IMR-90 (cell line): ENCODE measurements around the gene AUH. TPM values are rescaled to one million over a fixed set of nuclear protein-coding genes. Genes with fewer than 3 reads are reported as not detected.

Source experiments
- ATAC-seq: fragments of 200-7000 bp; cut with Tn5 transposase; 2 replicates; pipeline ENCODE4 v1.9.1; 2020; ENCODE audit warnings: low read depth, mild to moderate bottlenecking, moderate library complexity
- BruUV-seq: library from RNA; stranded (reverse); fragments of 400-500 nt; replicated peaks from 2 replicates; lab custom pipeline; 2021; lab: Mats Ljungman, UMichigan
- CTCF ChIA-PET: fragments of 300-600 bp; formaldehyde crosslinking; extraction: SDS; loops from one replicate; lab custom pipeline; 2021; ENCODE audit warnings: antibody characterized with exemption; lab: Yijun Ruan, JAX
- POLR2A ChIA-PET: fragments of 300-600 bp; sonication (Branson Sonifier 250); formaldehyde crosslinking; loops from one replicate; lab custom pipeline; 2022; ENCODE audit warnings: antibody characterized with exemption; ENCODE audit not compliant: unreplicated experiment; lab: Charles Lee
- DNase-seq: peaks from one replicate; pipeline ENCODE4 v3.0.0; 2013
- H2AFZ ChIP-seq: replicated peaks from 2 replicates; pipeline ENCODE3; 2013; ENCODE audit warnings: low read length, mild to moderate bottlenecking; ENCODE audit not compliant: poor library complexity
- H2AK5ac ChIP-seq: 2 replicates; pipeline ENCODE4 v1.6.1; 2013; ENCODE audit warnings: low read depth, low read length, inconsistent platforms
- H2AK9ac ChIP-seq: replicated peaks from 2 replicates; pipeline ENCODE3; 2013; ENCODE audit warnings: mild to moderate bottlenecking, low read depth, low read length, moderate library complexity; ENCODE audit not compliant: poor library complexity
- H2BK120ac ChIP-seq: 2 replicates; pipeline ENCODE4 v1.6.1; 2013; ENCODE audit warnings: low read depth, low read length, inconsistent platforms
- H2BK15ac ChIP-seq: 3 replicates; pipeline ENCODE4 v1.6.1; 2013; ENCODE audit warnings: low read depth, low read length, inconsistent platforms
- H2BK20ac ChIP-seq: 2 replicates; pipeline ENCODE4 v1.6.1; 2013; ENCODE audit warnings: low read depth, mild to moderate bottlenecking, inconsistent platforms, low read length, moderate library complexity
- H2BK5ac ChIP-seq: 2 replicates; pipeline ENCODE4 v1.6.1; 2013; ENCODE audit warnings: mild to moderate bottlenecking, low read depth, low read length, inconsistent platforms; ENCODE audit not compliant: poor library complexity, severe bottlenecking
- H3K14ac ChIP-seq: replicated peaks from 2 replicates; pipeline ENCODE4 v1.6.1; 2013; ENCODE audit warnings: low read depth, low read length, inconsistent platforms
- H3K18ac ChIP-seq: 2 replicates; pipeline ENCODE4 v1.6.1; 2013; ENCODE audit warnings: low read depth, low read length, control low read depth
- H3K23ac ChIP-seq: 2 replicates; pipeline ENCODE4 v1.6.1; 2013; ENCODE audit warnings: low read depth, low read length, inconsistent platforms
- H3K27ac ChIP-seq: 2 replicates; pipeline ENCODE4 v1.5.1; 2013; ENCODE audit warnings: mild to moderate bottlenecking, control low read depth, low read length; ENCODE audit not compliant: insufficient read depth
- H3K27me3 ChIP-seq: 2 replicates; pipeline ENCODE4 v1.6.1; 2013; ENCODE audit warnings: low read length; ENCODE audit not compliant: control insufficient read depth, insufficient read depth
- H3K36me3 ChIP-seq: 2 replicates; pipeline ENCODE4 v1.6.1; 2013; ENCODE audit warnings: low read length, mixed read lengths; ENCODE audit not compliant: control insufficient read depth, insufficient read depth
- H3K4ac ChIP-seq: 2 replicates; pipeline ENCODE4 v1.6.1; 2013; ENCODE audit warnings: low read depth, low read length, inconsistent platforms
- H3K4me1 ChIP-seq: 2 replicates; pipeline ENCODE4 v1.6.1; 2013; ENCODE audit warnings: low read length, mixed read lengths; ENCODE audit not compliant: control insufficient read depth, insufficient read depth
- H3K4me2 ChIP-seq: 2 replicates; pipeline ENCODE4 v1.6.1; 2013; ENCODE audit warnings: low read depth, mild to moderate bottlenecking, control low read depth, low read length, moderate library complexity
- H3K4me3 ChIP-seq: 2 replicates; pipeline ENCODE4 v1.5.1; 2013; ENCODE audit warnings: low read depth, mild to moderate bottlenecking, control low read depth, low read length, moderate library complexity; ENCODE audit not compliant: insufficient read depth
- H3K56ac ChIP-seq: 2 replicates; pipeline ENCODE4 v1.6.1; 2013; ENCODE audit warnings: low read length, inconsistent platforms; ENCODE audit not compliant: insufficient read depth; ENCODE audit errors: extremely low read depth
- H3K79me1 ChIP-seq, 2 experiments: 2 replicates each; pipeline ENCODE4 v1.6.1; 2013; ENCODE audit warnings: low read length in 2 of 2, inconsistent platforms in 1 of 2, low read depth in 1 of 2
- H3K9ac ChIP-seq: 2 replicates; pipeline ENCODE4 v1.6.1; 2013; ENCODE audit warnings: low read depth, low read length, control low read depth
- H3K9me1 ChIP-seq: 2 replicates; pipeline ENCODE4 v1.6.1; 2013; ENCODE audit warnings: low read length, inconsistent platforms; ENCODE audit not compliant: insufficient read depth
- H3K9me3 ChIP-seq: 2 replicates; pipeline ENCODE4 v1.6.1; 2013; ENCODE audit warnings: low read length; ENCODE audit not compliant: control insufficient read depth, insufficient read depth
- H4K20me1 ChIP-seq: 2 replicates; pipeline ENCODE4 v1.6.1; 2013; ENCODE audit warnings: low read length, inconsistent platforms; ENCODE audit not compliant: insufficient read depth
- H4K5ac ChIP-seq: 2 replicates; pipeline ENCODE4 v1.6.1; 2013; ENCODE audit warnings: mild to moderate bottlenecking, low read depth, low read length, control low read depth
- H4K8ac ChIP-seq, 2 experiments: 2 replicates each; pipeline ENCODE4 v1.6.1; 2013; ENCODE audit warnings: low read depth in 2 of 2, low read length in 2 of 2, control low read depth in 1 of 2, inconsistent platforms in 1 of 2
- H4K91ac ChIP-seq: 2 replicates; pipeline ENCODE4 v1.6.1; 2013; ENCODE audit warnings: low read depth, low read length, inconsistent platforms; ENCODE audit not compliant: insufficient read depth
- BHLHE40 ChIP-seq: fragments of 150-350 bp; IDR thresholded peaks from 2 replicates; pipeline ENCODE4 v1.6.1; 2016; ENCODE audit warnings: mild to moderate bottlenecking, low read depth, low read length
- CEBPB ChIP-seq: IDR thresholded peaks from 2 replicates; pipeline ENCODE4 v1.6.1; 2012; ENCODE audit warnings: low read depth, low read length, improper control_type of control experiment
- CHD1 ChIP-seq: IDR thresholded peaks from 2 replicates; pipeline ENCODE4 v1.6.1; 2012; ENCODE audit warnings: low read depth, low read length, improper control_type of control experiment
- FOS ChIP-seq: fragments of 150-350 bp; IDR thresholded peaks from 2 replicates; pipeline ENCODE4 v1.6.1; 2016; ENCODE audit warnings: low read depth, low read length
- MAFK ChIP-seq: IDR thresholded peaks from 2 replicates; pipeline ENCODE4 v1.6.1; 2012; ENCODE audit warnings: low read depth, low read length, improper control_type of control experiment
- MAZ ChIP-seq: IDR thresholded peaks from 2 replicates; pipeline ENCODE4 v1.6.1; 2012; ENCODE audit warnings: low read depth, mild to moderate bottlenecking, low read length, improper control_type of control experiment, moderate library complexity, borderline replicate concordance
- MXI1 ChIP-seq: IDR thresholded peaks from 2 replicates; pipeline ENCODE4 v1.6.1; 2012; ENCODE audit warnings: low read depth, mild to moderate bottlenecking, low read length, moderate library complexity, borderline replicate concordance
- NFE2L2 ChIP-seq: fragments of 150-350 bp; IDR thresholded peaks from 2 replicates; pipeline ENCODE4 v1.6.1; 2016; ENCODE audit warnings: low read depth, mild to moderate bottlenecking, low read length
- POLR2A ChIP-seq: IDR thresholded peaks from 2 replicates; pipeline ENCODE4 v1.6.1; 2012; ENCODE audit warnings: mild to moderate bottlenecking, low read depth, low read length
- RAD21 ChIP-seq: IDR thresholded peaks from 2 replicates; pipeline ENCODE4 v1.6.1; 2012; ENCODE audit warnings: low read length, improper control_type of control experiment
- RCOR1 ChIP-seq: IDR thresholded peaks from 2 replicates; pipeline ENCODE4 v1.6.1; 2012; ENCODE audit warnings: mild to moderate bottlenecking, low read length, improper control_type of control experiment; ENCODE audit not compliant: insufficient replicate concordance
- RFX5 ChIP-seq: IDR thresholded peaks from 2 replicates; pipeline ENCODE4 v1.8.0; 2012; ENCODE audit warnings: low read depth, mild to moderate bottlenecking, low read length, moderate library complexity
- SMC3 ChIP-seq: fragments of 150-350 bp; IDR thresholded peaks from 2 replicates; pipeline ENCODE4 v1.6.1; 2016; ENCODE audit warnings: low read depth, mild to moderate bottlenecking, antibody characterized with exemption, low read length, moderate library complexity
- WGBS, 2 experiments: methylation state at CpG; one replicate each; pipeline versions ENCODE4 v1.1.5 to v1.1.7; 2013; ENCODE audit warnings: missing lambda C conversion rate in 2 of 2; ENCODE audit not compliant: insufficient read length in 1 of 2; ENCODE audit errors: extremely low coverage in 2 of 2; 5-methylcytosine and 5-hydroxymethylcytosine counted together
- dilution Hi-C: fragments of 300-500 bp; cut with HindIII; formaldehyde crosslinking; loops from one replicate; pipeline ENCODE4 v1.14.3; 2018; ENCODE audit warnings: low sequenced_read_pairs; ENCODE audit not compliant: unreplicated experiment
- in situ Hi-C: fragments of 300-500 bp; cut with MboI; formaldehyde crosslinking; loops from 3 replicates; pipeline ENCODE4 v1.14.3; 2019; ENCODE audit warnings: low sequenced_read_pairs, inconsistent platforms, mixed read lengths
- intact Hi-C: fragments of 100-400 bp; cut with micrococcal nuclease; formaldehyde crosslinking; loops from 2 replicates; pipeline ENCODE4 v1.10.0; 2022
- polyA plus RNA-seq, 3 experiments: library from polyadenylated mRNA; depleted of rRNA; stranded (reverse); fragments of >200 nt; gene quantifications; 2 replicates each; pipeline ENCODE4 v1.2.3, GENCODE V29; 2012; ENCODE audit warnings: low replicate concordance in 1 of 3
- total RNA-seq: library from RNA; depleted of rRNA; stranded (reverse); fragments of >200 nt; gene quantifications from 2 replicates; pipeline ENCODE4 v1.2.3, GENCODE V29; 2012
- TF ChIP-seq, protein P1 (sequence below): conservative IDR thresholded peaks from 2 replicates; pipeline ENCODE4 v1.5.1; 2012; ENCODE audit warnings: mild to moderate bottlenecking, low read depth, low read length, improper control_type of control experiment
- TF ChIP-seq, protein P2 (sequence below): fragments of 150-350 bp; IDR thresholded peaks from 2 replicates; pipeline ENCODE4 v1.6.1; 2016; ENCODE audit warnings: low read depth, mild to moderate bottlenecking, low read length, moderate library complexity, borderline replicate concordance
- TF ChIP-seq, protein P3 (sequence below): fragments of 150-350 bp; IDR thresholded peaks from 2 replicates; pipeline ENCODE4 v1.6.1; 2017; ENCODE audit warnings: mild to moderate bottlenecking, antibody characterized with exemption, low read length, low read depth

AUH gene
- total and polyA plus RNA-seq, 2 of the 4 experiments (the other 2 are of a cell fraction): 5.9 to 8.1 TPM

DNA sequence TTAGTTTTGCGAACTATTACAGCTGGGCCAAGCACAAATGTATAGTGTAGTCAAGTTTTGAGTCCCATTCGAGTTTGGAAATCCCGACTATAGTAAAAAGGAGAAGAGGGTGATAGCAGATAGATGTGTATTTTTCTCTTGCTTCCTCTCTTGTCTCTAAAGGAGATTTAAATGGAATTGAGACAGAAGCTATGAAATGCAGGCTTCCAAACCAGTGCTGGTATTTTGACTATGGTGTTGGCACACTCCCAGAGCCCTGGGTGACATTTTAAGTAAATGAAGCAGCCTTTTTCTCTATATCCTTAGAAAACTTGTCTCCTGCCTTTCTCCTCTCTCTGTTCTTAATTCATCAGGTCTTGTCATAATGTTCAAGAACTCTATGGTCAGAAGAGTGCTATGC is 17.7 kb upstream of the AUH start:
- Histone ChIP-seq H2AK9ac (no peak overlapping the region), H2BK20ac (peak overlapping the region; percentile 32; the same call in 1 of the 2 replicates), H3K23ac (no peak overlapping the region), H4K8ac (no peak overlapping the region), H3K4me2 (no peak overlapping the region), H2AK5ac (no peak overlapping the region), H3K27me3 (no peaks in the 10 kb centered on the region), H4K20me1 (no peaks in the 10 kb centered on the region), H2AFZ (no peak overlapping the region), H2BK15ac (no peak overlapping the region; the same call in 2 of the 3 replicates), H3K79me1 (no peaks in the 10 kb centered on the region), H3K4me3 (no peak overlapping the region), H3K18ac (peak overlapping the region; percentile 60; the same call in 1 of the 2 replicates), H3K56ac (no peak overlapping the region), H2BK5ac (peak overlapping the region; percentile 20), H4K91ac (no peak overlapping the region), H3K9ac (no peak overlapping the region), H3K4me1 (peaks cover 6% of the 10 kb centered on the region), H3K14ac (no peak overlapping the region), H3K27ac (peak overlapping the region; percentile 43; the same call in 1 of the 2 replicates), H3K36me3 (no peaks in the 10 kb centered on the region), H3K4ac (no peak overlapping the region), H3K9me3 (no peaks in the 10 kb centered on the region; the same call in 1 of the 2 replicates), H3K9me1 (no peaks in the 10 kb centered on the region), H4K5ac (no peak overlapping the region), H2BK120ac (0 out of 2 replicates have a peak overlapping the region, but pooled peaks have one; percentile 8)
- DNase-seq (no peak), ATAC-seq (no peak)
- POLR2A ChIA-PET: no interaction called here
- intact Hi-C loops (no loop called here), in situ Hi-C loops (no loop called here), dilution Hi-C loops (no loop called here)
- no CpG with 5 or more reads among the region's 3 CpGs for WGBS, 2 experiments
- no TSS peak for BruUV-seq
- CTCF ChIA-PET: interaction anchor here (0.5 kb wide), 2 partner anchors 13 to 141 kb away, joined by 5 to 6 read pairs; no protein-coding TSS in a partner anchor
- TF ChIP-seq BHLHE40: no peak
- no peak for TF ChIP-seq POLR2A
- TF ChIP-seq NFE2L2: no peak
- no peak for TF ChIP-seq RFX5
- TF ChIP-seq, protein P1, sequence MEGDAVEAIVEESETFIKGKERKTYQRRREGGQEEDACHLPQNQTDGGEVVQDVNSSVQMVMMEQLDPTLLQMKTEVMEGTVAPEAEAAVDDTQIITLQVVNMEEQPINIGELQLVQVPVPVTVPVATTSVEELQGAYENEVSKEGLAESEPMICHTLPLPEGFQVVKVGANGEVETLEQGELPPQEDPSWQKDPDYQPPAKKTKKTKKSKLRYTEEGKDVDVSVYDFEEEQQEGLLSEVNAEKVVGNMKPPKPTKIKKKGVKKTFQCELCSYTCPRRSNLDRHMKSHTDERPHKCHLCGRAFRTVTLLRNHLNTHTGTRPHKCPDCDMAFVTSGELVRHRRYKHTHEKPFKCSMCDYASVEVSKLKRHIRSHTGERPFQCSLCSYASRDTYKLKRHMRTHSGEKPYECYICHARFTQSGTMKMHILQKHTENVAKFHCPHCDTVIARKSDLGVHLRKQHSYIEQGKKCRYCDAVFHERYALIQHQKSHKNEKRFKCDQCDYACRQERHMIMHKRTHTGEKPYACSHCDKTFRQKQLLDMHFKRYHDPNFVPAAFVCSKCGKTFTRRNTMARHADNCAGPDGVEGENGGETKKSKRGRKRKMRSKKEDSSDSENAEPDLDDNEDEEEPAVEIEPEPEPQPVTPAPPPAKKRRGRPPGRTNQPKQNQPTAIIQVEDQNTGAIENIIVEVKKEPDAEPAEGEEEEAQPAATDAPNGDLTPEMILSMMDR: no peak
- TF ChIP-seq, protein P2, sequence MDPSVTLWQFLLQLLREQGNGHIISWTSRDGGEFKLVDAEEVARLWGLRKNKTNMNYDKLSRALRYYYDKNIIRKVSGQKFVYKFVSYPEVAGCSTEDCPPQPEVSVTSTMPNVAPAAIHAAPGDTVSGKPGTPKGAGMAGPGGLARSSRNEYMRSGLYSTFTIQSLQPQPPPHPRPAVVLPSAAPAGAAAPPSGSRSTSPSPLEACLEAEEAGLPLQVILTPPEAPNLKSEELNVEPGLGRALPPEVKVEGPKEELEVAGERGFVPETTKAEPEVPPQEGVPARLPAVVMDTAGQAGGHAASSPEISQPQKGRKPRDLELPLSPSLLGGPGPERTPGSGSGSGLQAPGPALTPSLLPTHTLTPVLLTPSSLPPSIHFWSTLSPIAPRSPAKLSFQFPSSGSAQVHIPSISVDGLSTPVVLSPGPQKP: no peak
- TF ChIP-seq RCOR1: no peak
- TF ChIP-seq CEBPB: no peak
- no peak for TF ChIP-seq SMC3
- no peak for TF ChIP-seq MXI1
- TF ChIP-seq MAFK: no peak
- TF ChIP-seq MAZ: no peak
- no peak for TF ChIP-seq FOS
- no peak for TF ChIP-seq RAD21
- no peak for TF ChIP-seq CHD1
- TF ChIP-seq, protein P3, sequence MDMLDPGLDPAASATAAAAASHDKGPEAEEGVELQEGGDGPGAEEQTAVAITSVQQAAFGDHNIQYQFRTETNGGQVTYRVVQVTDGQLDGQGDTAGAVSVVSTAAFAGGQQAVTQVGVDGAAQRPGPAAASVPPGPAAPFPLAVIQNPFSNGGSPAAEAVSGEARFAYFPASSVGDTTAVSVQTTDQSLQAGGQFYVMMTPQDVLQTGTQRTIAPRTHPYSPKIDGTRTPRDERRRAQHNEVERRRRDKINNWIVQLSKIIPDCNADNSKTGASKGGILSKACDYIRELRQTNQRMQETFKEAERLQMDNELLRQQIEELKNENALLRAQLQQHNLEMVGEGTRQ: no peak
